MCF 10A (cell line): Measurements from ENCODE around the gene IMMP1L. TPM values are rescaled to one million over a fixed set of nuclear protein-coding genes. Genes with fewer than 3 reads are reported as not detected.

Source experiments
- BruUV-seq: library from RNA; stranded (reverse); fragments of 400-500 nt; replicated peaks from 2 replicates; lab custom pipeline; 2021; lab: Mats Ljungman, UMichigan
- CTCF ChIA-PET: fragments of 300-600 bp; sonication (Branson Sonifier 250); formaldehyde crosslinking; extraction: SDS; loops from one replicate; lab custom pipeline; 2021; ENCODE audit warnings: antibody characterized with exemption, inconsistent platforms; lab: Yijun Ruan, JAX
- POLR2A ChIA-PET: fragments of 300-600, 350-650 bp; sonication (Branson Sonifier 250); formaldehyde crosslinking; extraction: SDS; loops from one replicate; lab custom pipeline; 2020; ENCODE audit warnings: antibody characterized with exemption, inconsistent platforms; lab: Yijun Ruan, JAX
- DNase-seq: peaks from one replicate; pipeline ENCODE4 v3.0.0-alpha.2; 2018; ENCODE audit not compliant: unreplicated experiment
- H3K27ac Mint-ChIP-seq: one replicate; pipeline ENCODE4 v1.8.0; 2022; ENCODE audit warnings: mild to moderate bottlenecking, low read depth, mixed read lengths; ENCODE audit not compliant: unreplicated experiment
- H3K27me3 Mint-ChIP-seq: one replicate; pipeline ENCODE4 v1.8.0; 2022; ENCODE audit warnings: mixed read lengths; ENCODE audit not compliant: insufficient read depth, unreplicated experiment
- H3K36me3 Mint-ChIP-seq: one replicate; pipeline ENCODE4 v1.8.0; 2022; ENCODE audit warnings: mild to moderate bottlenecking, moderate library complexity, mixed read lengths; ENCODE audit not compliant: insufficient read depth, unreplicated experiment
- H3K4me1 Mint-ChIP-seq: one replicate; pipeline ENCODE4 v1.8.0; 2022; ENCODE audit warnings: mixed read lengths; ENCODE audit not compliant: insufficient read depth, unreplicated experiment
- H3K4me3 Mint-ChIP-seq: one replicate; pipeline ENCODE4 v1.8.0; 2022; ENCODE audit warnings: mild to moderate bottlenecking, moderate library complexity, mixed read lengths; ENCODE audit not compliant: unreplicated experiment
- H3K9me3 Mint-ChIP-seq: one replicate; pipeline ENCODE4 v1.8.0; 2022; ENCODE audit warnings: mixed read lengths; ENCODE audit not compliant: unreplicated experiment
- intact Hi-C: fragments of 100-400 bp; cut with micrococcal nuclease; formaldehyde crosslinking; loops from 2 replicates; pipeline ENCODE4 v1.14.1; 2022
- total RNA-seq: library from RNA; stranded (reverse); gene quantifications from 2 replicates; pipeline ENCODE4 v1.2.3, GENCODE V29; 2022
- TF ChIP-seq, protein P1 (sequence below): fragments of 200-600 bp; IDR thresholded peaks from one replicate; pipeline ENCODE4 v1.8.0; 2022; ENCODE audit warnings: antibody characterized with exemption, mild to moderate bottlenecking; ENCODE audit not compliant: unreplicated experiment

The IMMP1L gene
- total RNA-seq, 1 experiment from 2014 or later = 32.2 TPM

DNA sequence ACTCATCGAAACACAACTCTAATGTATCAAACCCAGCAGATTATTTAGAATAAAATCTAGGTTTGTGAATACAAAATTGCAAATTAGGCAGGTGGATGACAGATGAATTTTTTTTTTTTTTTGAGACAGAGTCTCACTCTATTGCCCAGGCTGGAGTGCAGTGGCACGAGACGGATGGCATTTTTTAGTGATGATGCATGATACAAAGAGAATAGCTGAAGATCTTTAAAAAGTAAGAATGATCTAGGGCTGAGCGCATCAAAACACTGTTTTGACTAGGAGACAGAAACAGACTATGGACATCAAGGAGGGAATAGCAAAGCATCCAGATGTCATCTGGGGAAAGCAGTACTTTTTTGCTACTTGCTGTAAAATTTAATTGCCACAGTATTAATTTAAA, 63.8 kb downstream of the IMMP1L start:
- H3K4me1 Mint-ChIP-seq = peaks cover 10% of the 10 kb centered on the region
- ChIA-PET CTCF (no interaction called here), POLR2A (no interaction called here)
- DNase-seq = no peak
- H3K27me3 Mint-ChIP-seq = no peaks in the 10 kb centered on the region
- intact Hi-C loops = no loop called here
- H3K4me3 Mint-ChIP-seq = no peak overlapping the region
- no peaks in the 10 kb centered on the region for H3K9me3 Mint-ChIP-seq
- H3K27ac Mint-ChIP-seq = no peak overlapping the region
- TF ChIP-seq, protein P1, sequence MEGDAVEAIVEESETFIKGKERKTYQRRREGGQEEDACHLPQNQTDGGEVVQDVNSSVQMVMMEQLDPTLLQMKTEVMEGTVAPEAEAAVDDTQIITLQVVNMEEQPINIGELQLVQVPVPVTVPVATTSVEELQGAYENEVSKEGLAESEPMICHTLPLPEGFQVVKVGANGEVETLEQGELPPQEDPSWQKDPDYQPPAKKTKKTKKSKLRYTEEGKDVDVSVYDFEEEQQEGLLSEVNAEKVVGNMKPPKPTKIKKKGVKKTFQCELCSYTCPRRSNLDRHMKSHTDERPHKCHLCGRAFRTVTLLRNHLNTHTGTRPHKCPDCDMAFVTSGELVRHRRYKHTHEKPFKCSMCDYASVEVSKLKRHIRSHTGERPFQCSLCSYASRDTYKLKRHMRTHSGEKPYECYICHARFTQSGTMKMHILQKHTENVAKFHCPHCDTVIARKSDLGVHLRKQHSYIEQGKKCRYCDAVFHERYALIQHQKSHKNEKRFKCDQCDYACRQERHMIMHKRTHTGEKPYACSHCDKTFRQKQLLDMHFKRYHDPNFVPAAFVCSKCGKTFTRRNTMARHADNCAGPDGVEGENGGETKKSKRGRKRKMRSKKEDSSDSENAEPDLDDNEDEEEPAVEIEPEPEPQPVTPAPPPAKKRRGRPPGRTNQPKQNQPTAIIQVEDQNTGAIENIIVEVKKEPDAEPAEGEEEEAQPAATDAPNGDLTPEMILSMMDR = no peak
- BruUV-seq = no TSS peak
- H3K36me3 Mint-ChIP-seq = peaks cover 4% of the 10 kb centered on the region

DNA sequence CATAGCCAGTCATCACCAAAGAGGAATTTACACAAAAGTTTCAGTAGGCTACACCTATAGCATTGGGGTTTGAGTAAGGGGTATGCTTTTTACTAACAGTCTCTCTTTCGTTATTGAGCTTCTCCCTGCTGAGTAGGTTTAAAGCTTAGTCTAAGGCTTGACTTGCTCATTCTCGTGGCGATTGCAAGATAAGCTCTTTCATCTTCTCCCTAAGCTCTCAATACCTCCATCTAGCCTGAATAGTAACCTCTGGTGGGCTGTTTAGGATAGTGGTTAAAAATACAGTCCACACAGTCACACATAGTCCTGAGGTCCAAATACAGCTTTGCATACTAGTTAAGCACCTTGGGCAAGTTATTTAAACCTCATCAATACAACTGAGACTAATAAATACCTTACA, 65.6 kb downstream of the IMMP1L start:
- peaks cover 10% of the 10 kb centered on the region for H3K4me1 Mint-ChIP-seq
- peaks cover 4% of the 10 kb centered on the region for H3K36me3 Mint-ChIP-seq
- H3K4me3 Mint-ChIP-seq = no peak overlapping the region
- intact Hi-C loops = no loop called here
- CTCF ChIA-PET = interaction anchor here (0.6 to 1.7 kb wide), 2 partner anchors 430 to 732 kb away, joined by 3 to 4 read pairs; no protein-coding TSS in a partner anchor
- no peak overlapping the region for H3K27ac Mint-ChIP-seq
- H3K27me3 Mint-ChIP-seq = no peaks in the 10 kb centered on the region
- no peak for DNase-seq
- TF ChIP-seq, protein P1 = no peak
- no peaks in the 10 kb centered on the region for H3K9me3 Mint-ChIP-seq
- no TSS peak for BruUV-seq
- POLR2A ChIA-PET = interaction anchor here (0.5 to 0.7 kb wide), 2 partner anchors 32 to 41 kb away, joined by 3 to 4 read pairs; no protein-coding TSS in a partner anchor

DNA sequence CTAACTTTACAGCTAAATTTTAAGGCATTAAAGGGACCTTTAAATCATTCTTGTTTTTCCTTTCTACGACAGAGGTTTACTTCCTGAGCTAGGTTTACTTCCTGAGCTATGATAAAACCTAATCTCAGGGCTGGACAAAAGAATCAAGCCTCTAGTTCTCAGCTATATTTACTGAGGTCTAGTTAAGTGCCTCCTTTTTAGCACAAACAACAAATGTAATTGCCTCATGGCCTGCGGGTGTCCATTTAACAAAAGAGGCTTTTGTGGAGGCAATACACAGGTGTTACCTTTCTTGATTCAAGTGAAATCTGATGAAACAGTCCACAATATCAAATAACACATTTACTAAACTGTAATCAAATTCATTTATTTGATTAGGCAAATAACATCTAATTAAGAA, 67.3 kb downstream of the IMMP1L start:
- H3K4me1 Mint-ChIP-seq = peaks cover 19% of the 10 kb centered on the region
- ChIA-PET POLR2A (interaction anchor here (0.9 kb wide), 1 partner anchor 531 kb away, joined by 3 read pairs; no protein-coding TSS in a partner anchor), CTCF (interaction anchor here (1.0 kb wide), 1 partner anchor 11 kb away, joined by 3 read pairs; no protein-coding TSS in a partner anchor)
- TF ChIP-seq, protein P1 = no peak
- H3K27me3 Mint-ChIP-seq = no peaks in the 10 kb centered on the region
- no peaks in the 10 kb centered on the region for H3K9me3 Mint-ChIP-seq
- H3K27ac Mint-ChIP-seq = no peak overlapping the region
- BruUV-seq = no TSS peak
- no peak overlapping the region for H3K4me3 Mint-ChIP-seq
- no peak for DNase-seq
- intact Hi-C loops = no loop called here
- peaks cover 4% of the 10 kb centered on the region for H3K36me3 Mint-ChIP-seq

DNA sequence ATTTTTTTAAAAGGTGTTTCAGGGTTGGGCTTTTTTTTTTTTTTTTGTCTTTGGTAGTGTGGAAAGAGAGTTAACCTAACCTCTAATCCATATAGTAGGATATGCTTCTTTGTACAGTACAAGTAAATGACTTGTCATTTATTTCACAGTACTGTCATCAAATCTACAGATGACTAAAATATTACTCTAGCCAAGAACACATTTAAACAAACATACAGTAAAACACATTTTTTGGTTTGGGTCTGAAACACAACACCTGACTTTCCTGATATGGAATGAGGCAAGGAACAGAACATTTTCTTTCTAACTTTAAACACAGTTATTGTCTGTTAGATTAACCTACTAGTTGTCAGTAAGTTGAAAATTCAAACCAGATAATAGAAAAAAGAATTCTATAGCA, 68.1 kb downstream of the IMMP1L start:
- H3K4me3 Mint-ChIP-seq = no peak overlapping the region
- no TSS peak for BruUV-seq
- no peak overlapping the region for H3K27ac Mint-ChIP-seq
- intact Hi-C loops = no loop called here
- H3K27me3 Mint-ChIP-seq = no peaks in the 10 kb centered on the region
- TF ChIP-seq, protein P1 = no peak
- ChIA-PET POLR2A (interaction anchor here (0.6 kb wide), 1 partner anchor 130 kb away, joined by 3 read pairs; no protein-coding TSS in a partner anchor), CTCF (interaction anchor here (1.0 kb wide), 1 partner anchor 11 kb away, joined by 3 read pairs; no protein-coding TSS in a partner anchor)
- H3K4me1 Mint-ChIP-seq = peaks cover 17% of the 10 kb centered on the region
- DNase-seq = no peak
- H3K36me3 Mint-ChIP-seq = peaks cover 4% of the 10 kb centered on the region
- no peaks in the 10 kb centered on the region for H3K9me3 Mint-ChIP-seq
